Thoracic aorta endothelial cell (primary cell): ENCODE measurements around the gene TNRC18. TPM values are rescaled to one million over a fixed set of nuclear protein-coding genes. Genes with fewer than 3 reads are reported as not detected.

Experiments
- total RNA-seq: library from RNA; depleted of rRNA; stranded (reverse); fragments of >200 nt; gene quantifications from 2 replicates; pipeline ENCODE4 v1.2.3, GENCODE V29; 2012

The TNRC18 gene, protein sequence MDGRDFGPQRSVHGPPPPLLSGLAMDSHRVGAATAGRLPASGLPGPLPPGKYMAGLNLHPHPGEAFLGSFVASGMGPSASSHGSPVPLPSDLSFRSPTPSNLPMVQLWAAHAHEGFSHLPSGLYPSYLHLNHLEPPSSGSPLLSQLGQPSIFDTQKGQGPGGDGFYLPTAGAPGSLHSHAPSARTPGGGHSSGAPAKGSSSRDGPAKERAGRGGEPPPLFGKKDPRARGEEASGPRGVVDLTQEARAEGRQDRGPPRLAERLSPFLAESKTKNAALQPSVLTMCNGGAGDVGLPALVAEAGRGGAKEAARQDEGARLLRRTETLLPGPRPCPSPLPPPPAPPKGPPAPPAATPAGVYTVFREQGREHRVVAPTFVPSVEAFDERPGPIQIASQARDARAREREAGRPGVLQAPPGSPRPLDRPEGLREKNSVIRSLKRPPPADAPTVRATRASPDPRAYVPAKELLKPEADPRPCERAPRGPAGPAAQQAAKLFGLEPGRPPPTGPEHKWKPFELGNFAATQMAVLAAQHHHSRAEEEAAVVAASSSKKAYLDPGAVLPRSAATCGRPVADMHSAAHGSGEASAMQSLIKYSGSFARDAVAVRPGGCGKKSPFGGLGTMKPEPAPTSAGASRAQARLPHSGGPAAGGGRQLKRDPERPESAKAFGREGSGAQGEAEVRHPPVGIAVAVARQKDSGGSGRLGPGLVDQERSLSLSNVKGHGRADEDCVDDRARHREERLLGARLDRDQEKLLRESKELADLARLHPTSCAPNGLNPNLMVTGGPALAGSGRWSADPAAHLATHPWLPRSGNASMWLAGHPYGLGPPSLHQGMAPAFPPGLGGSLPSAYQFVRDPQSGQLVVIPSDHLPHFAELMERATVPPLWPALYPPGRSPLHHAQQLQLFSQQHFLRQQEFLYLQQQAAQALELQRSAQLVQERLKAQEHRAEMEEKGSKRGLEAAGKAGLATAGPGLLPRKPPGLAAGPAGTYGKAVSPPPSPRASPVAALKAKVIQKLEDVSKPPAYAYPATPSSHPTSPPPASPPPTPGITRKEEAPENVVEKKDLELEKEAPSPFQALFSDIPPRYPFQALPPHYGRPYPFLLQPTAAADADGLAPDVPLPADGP (N-terminal part only)
- total RNA-seq = 66.4 and 73.2 TPM in 2 replicates

DNA sequence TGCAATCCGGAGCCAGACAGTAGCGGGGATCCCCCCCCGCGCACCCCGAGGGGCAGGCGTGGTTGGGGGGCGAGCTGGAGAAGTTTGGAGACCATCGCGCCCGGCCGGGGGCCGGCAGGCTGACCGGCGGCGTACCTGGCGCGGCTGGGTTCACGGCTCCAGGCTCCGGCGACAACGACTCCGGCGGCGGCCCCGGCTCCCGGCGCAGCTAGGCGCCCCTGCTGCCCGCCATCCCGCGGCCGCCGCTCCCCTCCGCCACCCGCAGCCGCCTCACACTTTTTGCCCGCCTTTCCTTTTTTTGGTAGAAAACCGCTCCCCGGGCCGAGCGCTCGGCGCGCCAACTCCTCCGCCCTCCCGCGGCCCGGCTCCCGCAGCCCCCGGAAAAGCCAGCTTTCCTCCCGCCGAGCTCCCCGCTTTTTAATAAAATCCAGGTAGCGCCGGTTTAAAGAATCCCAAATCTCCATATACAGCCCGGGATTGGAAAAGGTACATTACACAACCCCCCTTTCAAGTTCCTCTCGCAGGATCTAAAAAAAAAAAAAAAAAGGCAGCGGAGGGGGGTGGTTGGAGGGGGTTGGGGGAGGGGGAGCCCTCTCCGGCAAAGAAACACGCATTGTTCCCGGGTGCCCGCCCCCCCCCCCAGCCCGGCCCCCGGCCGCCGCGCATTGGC lies at the start of gene TNRC18:
TSS of gene TNRC18 (minus strand) at position 529 of the 670 bp plus-strand sequence. CDS start 2,588 bp downstream, outside the sequence.

DNA sequence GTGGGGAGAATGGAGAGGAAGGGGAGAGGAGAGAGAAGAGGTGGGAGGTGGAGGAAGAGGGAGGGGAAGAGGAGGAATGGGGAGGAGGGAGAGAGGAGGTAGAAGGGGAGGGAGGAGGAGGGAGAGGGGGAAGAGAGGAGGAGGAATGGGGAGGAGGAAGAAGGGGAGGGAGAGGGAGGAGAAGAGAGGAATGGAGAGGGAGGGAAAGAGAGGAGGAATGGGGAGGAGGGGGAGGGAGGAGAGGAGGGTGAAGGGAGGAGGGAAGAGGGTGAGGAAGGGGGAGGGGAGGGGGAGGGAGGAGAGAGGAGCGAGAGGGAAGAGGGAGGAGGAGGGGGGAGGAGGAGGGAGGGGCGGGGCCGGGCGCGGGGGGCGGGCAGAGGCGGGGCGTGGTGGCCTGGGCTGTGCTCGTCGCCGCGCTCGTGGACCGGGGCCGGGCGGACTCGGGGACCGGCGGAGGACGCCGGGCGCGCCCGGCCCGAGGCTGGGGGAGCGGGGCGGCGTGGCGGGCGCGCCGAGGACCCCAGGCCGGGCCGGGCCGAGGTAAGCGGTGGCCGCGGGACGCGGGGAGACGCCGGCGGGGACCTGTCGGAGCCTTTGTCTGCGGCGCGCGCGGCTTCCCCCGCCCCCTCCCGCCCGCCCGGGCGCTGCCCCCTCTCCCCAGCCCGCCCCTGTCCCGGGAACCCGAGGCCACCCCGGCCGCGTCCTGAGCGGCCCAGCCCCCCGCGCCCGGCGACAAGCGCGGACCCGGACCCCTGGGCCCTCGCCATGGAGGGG lies 140.9 kb downstream of the TNRC18 start, which contains the start of gene SLC29A4:
TSS of gene SLC29A4 (plus strand) at position 401 of the 774 bp plus-strand sequence. CDS start 4,874 bp downstream, outside the sequence.

Other genes starting within 250 kb of the TNRC18 start
- gene WIPI2, start 233.6 kb downstream of the TNRC18 start, total RNA-seq = 64.0 and 73.3 TPM in 2 replicates
- 1.5 and 1.9 TPM in 2 replicates for gene SLC29A4, start 140.9 kb downstream of the TNRC18 start, total RNA-seq
- gene FBXL18, start 90.0 kb upstream of the TNRC18 start, total RNA-seq = 9.8 and 13.4 TPM in 2 replicates
- 5,116 and 6,092 TPM in 2 replicates for gene ACTB, start 106.8 kb upstream of the TNRC18 start, total RNA-seq
- gene FSCN1, start 169.0 kb upstream of the TNRC18 start, total RNA-seq = 349 and 373 TPM in 2 replicates